ENCODE measurements around the gene PRICKLE2. TPM values are rescaled to one million over a fixed set of nuclear protein-coding genes. Genes with fewer than 3 reads are reported as not detected.

PRICKLE2 gene
- total RNA-seq, 1 experiment from 2014 or later = 3.2 TPM

DNA sequence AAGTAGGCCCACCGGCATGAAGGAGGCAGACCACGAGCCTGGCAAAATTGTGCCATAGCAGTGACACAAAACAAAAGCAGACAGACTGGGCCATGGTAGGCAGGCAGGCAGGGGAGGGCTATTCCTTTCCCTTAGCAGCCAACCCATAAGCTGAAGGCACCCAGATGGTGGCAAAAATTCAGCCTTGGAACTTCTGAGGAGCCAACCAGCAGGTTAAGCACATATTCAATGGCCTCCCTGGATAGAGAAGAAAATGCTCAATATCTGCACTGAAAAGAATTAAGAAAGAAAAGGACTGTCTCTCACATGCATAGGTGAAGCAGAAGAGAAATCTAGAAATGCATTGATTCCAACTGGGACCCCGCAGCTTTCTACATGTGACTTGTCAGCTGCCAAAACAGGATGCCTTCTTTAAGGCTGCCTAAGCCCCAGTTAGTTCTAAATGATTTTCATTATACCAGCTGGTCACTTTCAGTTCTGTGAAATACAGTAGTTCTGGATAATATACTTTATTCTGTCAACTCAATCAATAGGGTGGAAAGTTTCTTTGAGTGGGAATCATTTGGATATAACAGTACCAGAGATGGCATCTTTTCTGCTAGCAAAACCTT, 2.7 kb downstream of the PRICKLE2 start:
- Histone ChIP-seq H2BK5ac (ENCODE audit: insufficient read length, low read length) (no peak overlapping the region), H2BK15ac (ENCODE audit: low read depth, low read length) (no peak overlapping the region), H2AFZ (ENCODE audit: low read length) (no peak overlapping the region), H3K4me1 (ENCODE audit: insufficient read depth, low read length) (peaks cover 6% of the 10 kb centered on the region; the same call in 1 of the 2 replicates), H3K9ac (ENCODE audit: extremely low read depth, insufficient read length, low read length) (no peak overlapping the region), H2BK20ac (ENCODE audit: low read depth, low read length, poor library complexity, severe bottlenecking) (no peak overlapping the region), H2AK5ac (ENCODE audit: insufficient read length, low read length) (no peak overlapping the region), H3K27ac (ENCODE audit: insufficient read length, low read depth, low read length) (no peak overlapping the region), H4K20me1 (ENCODE audit: control insufficient read depth, insufficient read depth, insufficient read length) (no peaks in the 10 kb centered on the region), H3K23me2 (ENCODE audit: insufficient read length, low read depth, low read length, poor library complexity, severe bottlenecking) (no peaks in the 10 kb centered on the region), H3K79me2 (ENCODE audit: insufficient read depth, low read length) (no peaks in the 10 kb centered on the region), H2BK12ac (ENCODE audit: insufficient read length, low read depth, low read length) (no peak overlapping the region), H3K4me2 (ENCODE audit: insufficient read depth, insufficient read length, low read length) (no peak overlapping the region), H3K4ac (ENCODE audit: low read depth, low read length) (no peak overlapping the region), H3K14ac (ENCODE audit: insufficient read depth, low read length) (no peak overlapping the region; the same call in 1 of the 2 replicates), H3K23ac (ENCODE audit: insufficient read length, low read depth, low read length) (no peak overlapping the region), H3K79me1 (ENCODE audit: insufficient read depth, low read depth, low read length, poor library complexity, severe bottlenecking) (no peaks in the 10 kb centered on the region), H2BK120ac (ENCODE audit: low read depth, low read length, poor library complexity, severe bottlenecking) (no peak overlapping the region), H4K5ac (ENCODE audit: insufficient read length, low read depth, low read length) (no peak overlapping the region), H3K56ac (ENCODE audit: insufficient read length, low read depth, low read length) (no peak overlapping the region), H4K91ac (ENCODE audit: insufficient read length, low read depth, low read length) (no peak overlapping the region), H3K9me3 (ENCODE audit: control insufficient read depth, low read depth, low read length) (no peaks in the 10 kb centered on the region), H4K8ac (replicated peaks; ENCODE audit: insufficient read length, low read depth, low read length) (no peak overlapping the region), H3K18ac (ENCODE audit: insufficient read length, low read depth, low read length) (no peak overlapping the region), H3T11ph (ENCODE audit: low read length) (no peak overlapping the region), H3K27me3 (ENCODE audit: insufficient read depth, low read length) (peaks cover 9% of the 10 kb centered on the region; the same call in 1 of the 2 replicates)
- Mint-ChIP-seq H3K36me3 (ENCODE audit: insufficient read depth in 1 of 3, low read depth in 3 of 3) (no peaks in the 10 kb centered on the region), H3K27me3 (ENCODE audit: low read depth) (peaks cover 59% of the 10 kb centered on the region), H3K4me1 (peaks cover 67 to 86% of the 10 kb centered on the region in 2 experiments), H3K9me3 (no peaks in the 10 kb centered on the region), H3K27ac (no peak overlapping the region), H3K4me3 (no peak overlapping the region)
- DNase-seq = no peak
- WGBS (ENCODE audit: extremely low coverage, insufficient read length, low lambda C conversion rate) = no CpG with 5 or more reads among the region's 3 CpGs
- TF ChIP-seq, protein P1, sequence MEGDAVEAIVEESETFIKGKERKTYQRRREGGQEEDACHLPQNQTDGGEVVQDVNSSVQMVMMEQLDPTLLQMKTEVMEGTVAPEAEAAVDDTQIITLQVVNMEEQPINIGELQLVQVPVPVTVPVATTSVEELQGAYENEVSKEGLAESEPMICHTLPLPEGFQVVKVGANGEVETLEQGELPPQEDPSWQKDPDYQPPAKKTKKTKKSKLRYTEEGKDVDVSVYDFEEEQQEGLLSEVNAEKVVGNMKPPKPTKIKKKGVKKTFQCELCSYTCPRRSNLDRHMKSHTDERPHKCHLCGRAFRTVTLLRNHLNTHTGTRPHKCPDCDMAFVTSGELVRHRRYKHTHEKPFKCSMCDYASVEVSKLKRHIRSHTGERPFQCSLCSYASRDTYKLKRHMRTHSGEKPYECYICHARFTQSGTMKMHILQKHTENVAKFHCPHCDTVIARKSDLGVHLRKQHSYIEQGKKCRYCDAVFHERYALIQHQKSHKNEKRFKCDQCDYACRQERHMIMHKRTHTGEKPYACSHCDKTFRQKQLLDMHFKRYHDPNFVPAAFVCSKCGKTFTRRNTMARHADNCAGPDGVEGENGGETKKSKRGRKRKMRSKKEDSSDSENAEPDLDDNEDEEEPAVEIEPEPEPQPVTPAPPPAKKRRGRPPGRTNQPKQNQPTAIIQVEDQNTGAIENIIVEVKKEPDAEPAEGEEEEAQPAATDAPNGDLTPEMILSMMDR (conservative IDR thresholded peaks at IDR 0.05) = no peak
